DMS53 (cell line): ENCODE results near the gene ASTE1.

Experiments
- DNase-seq: peaks from one replicate; lab custom pipeline; 2025; lab: John Stamatoyannopoulos, UW

The ASTE1 gene

GRCh38 chr3:131026321-131027151 lies at the start of gene ASTE1, which contains the start of gene NEK11:
ASTE1 (minus strand) TSS chr3:131026825; CDS start chr3:131025306, 1,519 bp downstream.
NEK11 (plus strand) TSS chr3:131026877; CDS start chr3:131029709, 2,832 bp downstream.
- DNase-seq = peak; percentile 93

- DNase-seq = no peak
Observed at GRCh38 chr3:131075632-131076328, 49.2 kb upstream of the ASTE1 start.

- DNase-seq = no peak
Observed at GRCh38 chr3:131072845-131073244, 46.2 kb upstream of the ASTE1 start.

GRCh38 chr3:131072099-131072559 lies 45.5 kb upstream of the ASTE1 start:
- DNase-seq = no peak

GRCh38 chr3:131067983-131068382 lies 41.4 kb upstream of the ASTE1 start:
- no peak for DNase-seq

GRCh38 chr3:131053043-131053859 lies 26.6 kb upstream of the ASTE1 start:
- DNase-seq = peak; percentile 11

GRCh38 chr3:131050001-131050400 lies 23.4 kb upstream of the ASTE1 start:
- DNase-seq = no peak

- no peak for DNase-seq
Observed at GRCh38 chr3:131048030-131048429, 21.4 kb upstream of the ASTE1 start.

- peak; percentile 8 for DNase-seq
Observed at GRCh38 chr3:131047582-131047981, 21.0 kb upstream of the ASTE1 start.

GRCh38 chr3:131042271-131042985 lies 15.8 kb upstream of the ASTE1 start:
- DNase-seq = peak; percentile 71

- DNase-seq = no peak
Observed at GRCh38 chr3:131038326-131038725, 11.7 kb upstream of the ASTE1 start.

- DNase-seq = no peak
Observed at GRCh38 chr3:131036986-131037385, 10.4 kb upstream of the ASTE1 start.

GRCh38 chr3:131036200-131036816 lies 9.7 kb upstream of the ASTE1 start:
- DNase-seq = no peak

- DNase-seq = peak; percentile 70
Observed at GRCh38 chr3:131033480-131034080, 7.0 kb upstream of the ASTE1 start.

- DNase-seq = no peak
Observed at GRCh38 chr3:131031660-131032059, 5.0 kb upstream of the ASTE1 start.

GRCh38 chr3:131028844-131029243 lies 2.2 kb upstream of the ASTE1 start:
- DNase-seq = no peak

- no peak for DNase-seq
Observed at GRCh38 chr3:131025539-131025938, 1.1 kb downstream of the ASTE1 start.

- DNase-seq = no peak
Observed at GRCh38 chr3:131020122-131020693, 6.4 kb downstream of the ASTE1 start.

GRCh38 chr3:131018970-131019369 lies 7.7 kb downstream of the ASTE1 start:
- no peak for DNase-seq

- no peak for DNase-seq
Observed at GRCh38 chr3:131009698-131010097, 16.9 kb downstream of the ASTE1 start.
